ENCODE measurements around the gene SOX5. TPM values are rescaled to one million over a fixed set of nuclear protein-coding genes. Genes with fewer than 3 reads are reported as not detected.

SOX5 gene
- total and polyA plus RNA-seq, 2 donors, result 0.64 to 2.0 TPM

GRCh38 chr12:23763724-23764123 is 185.7 kb downstream of the SOX5 start:
- WGBS, result 95% methylated on average over 1 of the region's 1 CpG

GRCh38 chr12:23760495-23760894 is 189.0 kb downstream of the SOX5 start:
- no peaks in the 10 kb centered on the region for H3K4me1 ChIP-seq (ENCODE audit: control insufficient read depth in 2 of 2, insufficient read depth in 2 of 2, low read length in 2 of 2)
- H3K9me3 ChIP-seq (ENCODE audit: control insufficient read depth in 2 of 2, insufficient read depth in 1 of 2, low read length in 1 of 2), result no peaks in the 10 kb centered on the region
- H3K36me3 ChIP-seq (ENCODE audit: control insufficient read depth in 2 of 2, insufficient read depth in 2 of 2, low read length in 1 of 2), result no peaks in the 10 kb centered on the region
- no peak overlapping the region for H3K27ac ChIP-seq (ENCODE audit: low read depth in 1 of 2, low read length in 1 of 2)
- DNase-seq (ENCODE audit: low read depth in 6 of 9, low spot score in 9 of 9), result no peak
- H3K27me3 ChIP-seq (ENCODE audit: control insufficient read depth in 2 of 2, insufficient read depth in 1 of 2, low read length in 1 of 2), result no peaks in the 10 kb centered on the region
- no peak overlapping the region for H3K4me3 ChIP-seq (ENCODE audit: low read length in 2 of 2)
- WGBS, result 96% methylated on average over 1 of the region's 1 CpG

More at GRCh38 chr12:23763724-23764123, 185.7 kb downstream of the SOX5 start:
- Histone ChIP-seq H3K9me3 (ENCODE audit: control insufficient read depth in 2 of 2, insufficient read depth in 1 of 2, low read length in 1 of 2) (no peaks in the 10 kb centered on the region), H3K27me3 (ENCODE audit: control insufficient read depth in 2 of 2, insufficient read depth in 1 of 2, low read length in 1 of 2) (no peaks in the 10 kb centered on the region), H3K36me3 (ENCODE audit: control insufficient read depth in 2 of 2, insufficient read depth in 2 of 2, low read length in 1 of 2) (no peaks in the 10 kb centered on the region), H3K27ac (ENCODE audit: low read depth in 1 of 2, low read length in 1 of 2) (no peak overlapping the region), H3K4me1 (ENCODE audit: control insufficient read depth in 2 of 2, insufficient read depth in 2 of 2, low read length in 2 of 2) (no peaks in the 10 kb centered on the region), H3K4me3 (ENCODE audit: low read length in 2 of 2) (no peak overlapping the region)
- DNase-seq (ENCODE audit: low read depth in 6 of 9, low spot score in 9 of 9), result no peak

GRCh38 chr12:23758608-23759007 is 190.9 kb downstream of the SOX5 start:
- no peaks in the 10 kb centered on the region for H3K4me1 ChIP-seq (ENCODE audit: control insufficient read depth in 2 of 2, insufficient read depth in 2 of 2, low read length in 2 of 2)
- no peak overlapping the region for H3K27ac ChIP-seq (ENCODE audit: low read depth in 1 of 2, low read length in 1 of 2)
- no peaks in the 10 kb centered on the region for H3K27me3 ChIP-seq (ENCODE audit: control insufficient read depth in 2 of 2, insufficient read depth in 1 of 2, low read length in 1 of 2)
- no peaks in the 10 kb centered on the region for H3K9me3 ChIP-seq (ENCODE audit: control insufficient read depth in 2 of 2, insufficient read depth in 1 of 2, low read length in 1 of 2)
- DNase-seq (ENCODE audit: low read depth in 6 of 9, low spot score in 9 of 9), result no peak
- no peaks in the 10 kb centered on the region for H3K36me3 ChIP-seq (ENCODE audit: control insufficient read depth in 2 of 2, insufficient read depth in 2 of 2, low read length in 1 of 2)
- no peak overlapping the region for H3K4me3 ChIP-seq (ENCODE audit: low read length in 2 of 2)
- WGBS, result 98% methylated on average over 3 of the region's 3 CpGs

GRCh38 chr12:23757541-23757962 is 191.9 kb downstream of the SOX5 start:
- no peaks in the 10 kb centered on the region for H3K9me3 ChIP-seq (ENCODE audit: control insufficient read depth in 2 of 2, insufficient read depth in 1 of 2, low read length in 1 of 2)
- H3K27ac ChIP-seq (ENCODE audit: low read depth in 1 of 2, low read length in 1 of 2), result no peak overlapping the region
- no peaks in the 10 kb centered on the region for H3K27me3 ChIP-seq (ENCODE audit: control insufficient read depth in 2 of 2, insufficient read depth in 1 of 2, low read length in 1 of 2)
- no peaks in the 10 kb centered on the region for H3K4me1 ChIP-seq (ENCODE audit: control insufficient read depth in 2 of 2, insufficient read depth in 2 of 2, low read length in 2 of 2)
- H3K36me3 ChIP-seq (ENCODE audit: control insufficient read depth in 2 of 2, insufficient read depth in 2 of 2, low read length in 1 of 2), result no peaks in the 10 kb centered on the region
- no peak for DNase-seq (ENCODE audit: low read depth in 6 of 9, low spot score in 9 of 9)
- 99% methylated on average over 1 of the region's 1 CpG for WGBS
- no peak overlapping the region for H3K4me3 ChIP-seq (ENCODE audit: low read length in 2 of 2)

GRCh38 chr12:23756416-23756815 is 193.1 kb downstream of the SOX5 start:
- Histone ChIP-seq H3K4me3 (ENCODE audit: low read length in 2 of 2) (no peak overlapping the region), H3K27me3 (ENCODE audit: control insufficient read depth in 2 of 2, insufficient read depth in 1 of 2, low read length in 1 of 2) (no peaks in the 10 kb centered on the region), H3K9me3 (ENCODE audit: control insufficient read depth in 2 of 2, insufficient read depth in 1 of 2, low read length in 1 of 2) (no peaks in the 10 kb centered on the region), H3K27ac (ENCODE audit: low read depth in 1 of 2, low read length in 1 of 2) (no peak overlapping the region), H3K4me1 (ENCODE audit: control insufficient read depth in 2 of 2, insufficient read depth in 2 of 2, low read length in 2 of 2) (no peaks in the 10 kb centered on the region), H3K36me3 (ENCODE audit: control insufficient read depth in 2 of 2, insufficient read depth in 2 of 2, low read length in 1 of 2) (no peaks in the 10 kb centered on the region)
- no peak for DNase-seq (ENCODE audit: low read depth in 6 of 9, low spot score in 9 of 9)
- 98% methylated on average over 2 of the region's 2 CpGs for WGBS

- no peak for DNase-seq (ENCODE audit: low read depth in 6 of 9, low spot score in 9 of 9)
- no peak overlapping the region for H3K27ac ChIP-seq (ENCODE audit: low read depth in 1 of 2, low read length in 1 of 2)
- WGBS, result 91% methylated on average over 5 of the region's 5 CpGs
- H3K36me3 ChIP-seq (ENCODE audit: control insufficient read depth in 2 of 2, insufficient read depth in 2 of 2, low read length in 1 of 2), result no peaks in the 10 kb centered on the region
- H3K27me3 ChIP-seq (ENCODE audit: control insufficient read depth in 2 of 2, insufficient read depth in 1 of 2, low read length in 1 of 2), result no peaks in the 10 kb centered on the region
- H3K4me3 ChIP-seq (ENCODE audit: low read length in 2 of 2), result no peak overlapping the region
- no peaks in the 10 kb centered on the region for H3K9me3 ChIP-seq (ENCODE audit: control insufficient read depth in 2 of 2, insufficient read depth in 1 of 2, low read length in 1 of 2)
- H3K4me1 ChIP-seq (ENCODE audit: control insufficient read depth in 2 of 2, insufficient read depth in 2 of 2, low read length in 2 of 2), result no peaks in the 10 kb centered on the region
Observed at GRCh38 chr12:23753628-23754365, 195.7 kb downstream of the SOX5 start.

- WGBS, result 96% methylated on average over 5 of the region's 5 CpGs
- Histone ChIP-seq H3K36me3 (ENCODE audit: control insufficient read depth in 2 of 2, insufficient read depth in 2 of 2, low read length in 1 of 2) (no peaks in the 10 kb centered on the region), H3K4me3 (ENCODE audit: low read length in 2 of 2) (no peak overlapping the region), H3K27ac (ENCODE audit: low read depth in 1 of 2, low read length in 1 of 2) (no peak overlapping the region), H3K4me1 (ENCODE audit: control insufficient read depth in 2 of 2, insufficient read depth in 2 of 2, low read length in 2 of 2) (no peaks in the 10 kb centered on the region), H3K27me3 (ENCODE audit: control insufficient read depth in 2 of 2, insufficient read depth in 1 of 2, low read length in 1 of 2) (no peaks in the 10 kb centered on the region), H3K9me3 (ENCODE audit: control insufficient read depth in 2 of 2, insufficient read depth in 1 of 2, low read length in 1 of 2) (no peaks in the 10 kb centered on the region)
- DNase-seq (ENCODE audit: low read depth in 6 of 9, low spot score in 9 of 9), result no peak
Observed at GRCh38 chr12:23752245-23752644, 197.2 kb downstream of the SOX5 start.

- DNase-seq (ENCODE audit: low read depth in 6 of 9, low spot score in 9 of 9), result no peak
- H3K9me3 ChIP-seq (ENCODE audit: control insufficient read depth in 2 of 2, insufficient read depth in 1 of 2, low read length in 1 of 2), result no peaks in the 10 kb centered on the region
- no peak overlapping the region for H3K27ac ChIP-seq (ENCODE audit: low read depth in 1 of 2, low read length in 1 of 2)
- H3K36me3 ChIP-seq (ENCODE audit: control insufficient read depth in 2 of 2, insufficient read depth in 2 of 2, low read length in 1 of 2), result no peaks in the 10 kb centered on the region
- no peaks in the 10 kb centered on the region for H3K27me3 ChIP-seq (ENCODE audit: control insufficient read depth in 2 of 2, insufficient read depth in 1 of 2, low read length in 1 of 2)
- H3K4me3 ChIP-seq (ENCODE audit: low read length in 2 of 2), result no peak overlapping the region
- no peaks in the 10 kb centered on the region for H3K4me1 ChIP-seq (ENCODE audit: control insufficient read depth in 2 of 2, insufficient read depth in 2 of 2, low read length in 2 of 2)
- WGBS, result 95% methylated on average over 1 of the region's 1 CpG
Observed at GRCh38 chr12:23751641-23752040, 197.8 kb downstream of the SOX5 start.

GRCh38 chr12:23750923-23751322 is 198.5 kb downstream of the SOX5 start:
- Histone ChIP-seq H3K4me3 (ENCODE audit: low read length in 2 of 2) (no peak overlapping the region), H3K27me3 (ENCODE audit: control insufficient read depth in 2 of 2, insufficient read depth in 1 of 2, low read length in 1 of 2) (no peaks in the 10 kb centered on the region), H3K27ac (ENCODE audit: low read depth in 1 of 2, low read length in 1 of 2) (no peak overlapping the region), H3K4me1 (ENCODE audit: control insufficient read depth in 2 of 2, insufficient read depth in 2 of 2, low read length in 2 of 2) (no peaks in the 10 kb centered on the region), H3K36me3 (ENCODE audit: control insufficient read depth in 2 of 2, insufficient read depth in 2 of 2, low read length in 1 of 2) (no peaks in the 10 kb centered on the region), H3K9me3 (ENCODE audit: control insufficient read depth in 2 of 2, insufficient read depth in 1 of 2, low read length in 1 of 2) (no peaks in the 10 kb centered on the region)
- DNase-seq (ENCODE audit: low read depth in 6 of 9, low spot score in 9 of 9), result no peak
- WGBS, result 98% methylated on average over 3 of the region's 3 CpGs

All from thymus (tissue), 11 donors.